ELF-1 (cell line): ENCODE data around the gene TAS2R30.
"Not testable (repeated sequence)": the region's sequence is repeated elsewhere in the genome, so short reads cannot be mapped to it uniquely, and the experiment has no call there.

ENCODE experiments used
- DNase-seq: peaks from one replicate; pipeline ENCODE4 v3.0.0-alpha.2; 2016; ENCODE audit warnings: low read depth, low spot score

TAS2R30 gene

GRCh38 chr12:11130382-11130781, 4.1 kb downstream of the TAS2R30 start:
- DNase-seq: no peak

- DNase-seq: not testable (repeated sequence)
These were observed 20.3 kb downstream of the TAS2R30 start for GRCh38 chr12:11114130-11114529.

DNA sequence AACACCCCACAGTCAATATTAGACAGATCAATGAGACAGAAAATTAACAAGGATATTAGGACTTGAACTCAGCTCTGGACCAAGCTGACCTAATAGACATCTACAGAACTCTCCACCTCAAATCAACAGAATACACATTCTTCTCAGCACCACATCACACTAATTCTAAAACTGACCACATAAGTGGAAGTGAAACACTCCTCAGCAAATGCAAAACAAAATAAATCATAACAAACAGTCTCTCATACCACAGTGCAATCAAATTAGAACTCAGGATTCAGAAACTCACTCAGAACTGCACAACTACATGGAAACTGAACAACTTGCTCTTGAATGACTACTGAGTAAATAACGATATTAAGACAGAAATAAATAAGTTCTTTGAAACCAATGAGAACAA, 23.2 kb downstream of the TAS2R30 start:
- DNase-seq: not testable (repeated sequence)

DNA sequence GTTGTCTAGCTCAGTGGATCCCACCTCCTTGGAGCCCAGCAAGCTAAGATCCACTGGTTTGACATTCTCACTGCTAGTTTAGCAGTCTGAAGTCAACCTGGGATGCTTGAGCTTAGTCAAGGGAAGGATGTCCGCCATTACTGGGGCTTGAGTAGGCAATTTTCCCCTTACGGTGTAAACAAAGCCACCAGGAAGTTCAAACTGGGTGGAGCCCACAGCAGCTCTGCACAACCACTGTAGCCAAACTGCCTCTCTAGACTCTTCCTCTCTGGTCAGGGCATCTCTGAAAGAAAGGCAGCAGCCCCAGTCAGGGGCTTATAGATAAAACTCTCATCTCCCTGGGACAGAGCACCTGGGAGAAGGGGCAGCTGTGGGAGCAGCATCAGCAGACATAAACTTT, 25.6 kb downstream of the TAS2R30 start:
- DNase-seq: no peak

DNA sequence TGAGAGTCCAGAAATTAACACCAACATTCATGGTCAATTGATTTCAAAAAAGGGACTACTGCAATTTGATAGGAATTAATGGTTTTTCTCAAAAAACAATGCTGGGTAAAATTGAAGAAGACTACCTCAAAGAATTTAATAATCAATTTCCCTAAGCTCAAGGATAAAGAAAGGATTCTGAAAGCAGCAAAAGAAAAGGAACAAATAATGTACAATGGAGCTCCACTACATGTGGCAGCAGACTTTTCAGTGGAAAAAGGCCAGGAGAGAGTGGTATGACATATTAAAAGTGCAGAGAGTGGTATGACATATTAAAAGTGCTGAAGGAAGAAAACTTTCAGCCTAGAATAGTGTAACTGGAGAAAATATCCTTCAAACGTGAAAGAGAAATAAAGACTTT, 26.7 kb downstream of the TAS2R30 start:
- DNase-seq: no peak

DNA sequence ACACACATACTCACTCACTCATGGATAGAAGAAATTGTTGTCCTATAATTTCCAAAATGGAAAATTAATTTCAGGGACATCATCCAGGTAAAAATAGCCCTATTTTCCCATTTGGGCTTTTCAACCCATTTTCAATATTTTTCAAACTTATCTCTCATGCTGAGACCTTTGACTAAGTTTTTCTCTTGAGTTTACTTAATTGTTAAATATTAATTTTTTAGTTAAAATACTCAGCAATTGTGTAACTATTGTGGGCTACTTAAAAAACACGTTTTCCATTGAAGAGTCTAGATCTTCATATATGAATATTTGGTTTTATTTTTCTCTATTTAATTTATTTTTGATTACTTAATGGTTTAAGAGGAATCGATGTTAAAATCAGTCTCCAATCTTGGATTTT, 28.2 kb downstream of the TAS2R30 start:
- DNase-seq: no peak

DNA sequence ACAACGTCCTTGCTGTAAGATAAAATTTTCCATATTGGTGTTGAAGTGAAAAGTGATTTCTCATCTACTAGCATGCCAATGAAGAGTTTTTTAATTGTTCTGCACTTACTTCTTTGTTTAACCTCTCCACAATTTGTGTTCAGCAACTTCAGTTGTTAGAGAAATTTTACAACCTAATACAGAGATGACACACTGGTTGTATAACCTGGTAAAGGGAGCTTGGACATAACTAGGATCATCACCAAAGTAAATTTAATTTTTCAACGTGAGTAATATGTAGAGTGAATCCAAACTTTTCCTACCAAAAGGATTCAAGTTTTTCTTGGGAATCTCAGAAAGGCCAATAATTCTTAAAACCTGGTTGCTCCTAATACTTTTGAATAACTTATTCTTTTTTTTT, 28.9 kb downstream of the TAS2R30 start:
- DNase-seq: no peak

DNA sequence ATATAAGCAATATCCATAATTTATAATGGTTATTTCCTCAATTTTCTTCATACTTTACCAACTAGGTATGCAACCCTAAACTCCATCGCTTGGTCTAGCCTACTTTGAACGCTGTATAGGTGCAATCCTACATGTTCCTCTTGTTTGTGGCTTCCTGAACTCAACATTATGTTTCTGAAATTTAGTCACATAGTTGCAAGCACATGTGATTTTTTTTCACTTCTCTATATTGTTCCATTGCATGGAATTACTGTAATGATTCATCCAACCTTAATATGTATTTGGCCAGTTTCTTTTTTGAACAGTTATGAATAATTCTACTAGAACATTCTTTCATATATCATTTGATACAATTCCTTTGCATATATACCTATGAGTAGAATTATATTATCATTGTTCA, 39.5 kb downstream of the TAS2R30 start:
- DNase-seq: not testable (repeated sequence)

DNA sequence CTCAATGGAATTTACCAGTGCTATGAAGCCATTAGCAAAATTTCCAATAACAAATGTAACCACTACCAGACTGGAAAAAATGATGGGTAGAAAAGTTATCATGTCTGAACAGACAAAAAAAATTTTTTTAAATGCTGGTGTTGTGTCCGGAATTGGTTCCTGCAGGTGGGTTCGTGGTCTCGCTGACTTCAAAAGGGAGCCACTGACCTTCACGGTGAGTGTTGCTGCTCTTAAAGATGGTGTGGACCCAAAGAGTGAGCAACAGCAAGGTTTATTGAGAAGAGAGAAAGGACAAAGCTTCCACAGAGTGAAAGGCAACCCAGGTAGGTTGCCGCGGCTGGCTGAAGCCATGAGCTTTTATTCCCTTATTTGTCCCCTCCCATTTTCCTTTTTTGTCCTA, 42.3 kb downstream of the TAS2R30 start, which contains the start of gene TAS2R43:
Gene TAS2R43 (minus strand): TSS at position 186 of the 400 bp plus-strand sequence. CDS start 84 bp downstream, at position 102.
- DNase-seq: no peak

GRCh38 chr12:11089246-11089645, 45.2 kb downstream of the TAS2R30 start:
- no peak for DNase-seq

DNA sequence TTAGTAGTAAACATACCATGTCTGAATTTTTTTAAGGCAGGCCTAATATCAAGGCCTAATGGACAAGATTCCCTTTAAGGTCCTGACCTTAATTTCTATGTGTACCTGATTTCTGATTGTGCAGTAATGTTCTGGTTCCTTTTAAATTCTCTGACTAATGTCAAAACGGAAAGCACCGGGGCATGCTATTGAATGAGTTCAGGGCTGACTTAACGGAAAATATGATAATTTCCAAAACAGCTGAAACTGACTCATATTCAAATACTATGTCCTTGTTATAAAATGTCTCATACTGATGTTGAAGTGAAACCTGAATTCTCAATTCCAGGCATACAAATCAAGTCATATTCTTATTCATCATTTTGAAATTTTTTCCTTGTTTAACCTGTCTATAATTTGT, 49.0 kb downstream of the TAS2R30 start:
- no peak for DNase-seq
